Glutamatergic neuron (in vitro differentiated cells): ENCODE results near the gene MAP3K13. TPM values are rescaled to one million over a fixed set of nuclear protein-coding genes. Genes with fewer than 3 reads are reported as not detected.

ENCODE experiments used
- DNase-seq: peaks from one replicate; pipeline ENCODE4 v3.0.0; 2022
- H3K27ac Mint-ChIP-seq: one replicate; pipeline ENCODE4 v1.8.0; 2020; ENCODE audit warnings: mild to moderate bottlenecking, mixed read lengths, inconsistent platforms; ENCODE audit not compliant: unreplicated experiment
- H3K27me3 Mint-ChIP-seq: one replicate; pipeline ENCODE4 v1.8.0; 2020; ENCODE audit warnings: mild to moderate bottlenecking, moderate library complexity, mixed read lengths, inconsistent platforms; ENCODE audit not compliant: unreplicated experiment
- H3K36me3 Mint-ChIP-seq: one replicate; pipeline ENCODE4 v1.8.0; 2020; ENCODE audit warnings: mild to moderate bottlenecking, mixed read lengths, inconsistent platforms; ENCODE audit not compliant: unreplicated experiment
- H3K4me1 Mint-ChIP-seq: one replicate; pipeline ENCODE4 v1.8.0; 2020; ENCODE audit warnings: mild to moderate bottlenecking, low read depth, mixed read lengths, inconsistent platforms; ENCODE audit not compliant: unreplicated experiment
- H3K4me3 Mint-ChIP-seq: one replicate; pipeline ENCODE4 v1.8.0; 2020; ENCODE audit warnings: mild to moderate bottlenecking, mixed read lengths, inconsistent platforms; ENCODE audit not compliant: unreplicated experiment
- H3K9me3 Mint-ChIP-seq: one replicate; pipeline ENCODE4 v1.8.0; 2020; ENCODE audit warnings: mild to moderate bottlenecking, moderate library complexity, mixed read lengths, inconsistent platforms; ENCODE audit not compliant: unreplicated experiment
- CTCF ChIP-seq: fragments of 200-600 bp; sonication (generic); IDR thresholded peaks from one replicate; pipeline ENCODE4 v1.5.0; 2021; ENCODE audit not compliant: partially characterized antibody, unreplicated experiment
- total RNA-seq: library from RNA; stranded (reverse); fragmentation: NEBNext Ultra II Directional; extraction: Animal tissue kit (Norgen Biotek cat#: 25700); gene quantifications from one replicate; pipeline ENCODE4 v1.2.1, GENCODE V29; 2021; ENCODE audit not compliant: unreplicated experiment

Gene MAP3K13
- total RNA-seq, 1 donor from 2014 or later = 110 TPM

DNA sequence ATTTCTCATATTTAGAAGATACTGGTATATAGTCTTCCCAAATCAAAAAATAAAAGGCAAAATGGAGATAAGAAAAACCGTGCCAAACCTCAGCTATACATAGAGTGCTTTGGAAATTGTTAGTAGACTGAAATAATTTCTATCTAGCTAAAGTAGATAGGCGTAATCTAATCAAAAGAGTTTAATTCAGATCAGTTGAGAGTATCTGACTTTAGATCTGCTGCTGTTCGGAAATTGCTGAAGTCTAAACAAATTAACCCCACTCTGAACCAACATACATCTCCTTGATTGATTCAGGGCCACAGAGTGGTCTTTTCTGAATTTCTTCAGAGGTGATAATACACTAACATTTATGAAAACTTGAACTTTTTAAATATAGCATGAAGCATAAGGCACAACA, 40.1 kb downstream of the MAP3K13 start:
- DNase-seq = no peak
- Mint-ChIP-seq H3K4me1 (peaks cover 39% of the 10 kb centered on the region), H3K9me3 (peaks cover 5% of the 10 kb centered on the region), H3K4me3 (peak overlapping the region; percentile 80), H3K27ac (peak overlapping the region; percentile 88), H3K27me3 (peaks cover 2% of the 10 kb centered on the region), H3K36me3 (no peaks in the 10 kb centered on the region)
- no peak for TF ChIP-seq CTCF

DNA sequence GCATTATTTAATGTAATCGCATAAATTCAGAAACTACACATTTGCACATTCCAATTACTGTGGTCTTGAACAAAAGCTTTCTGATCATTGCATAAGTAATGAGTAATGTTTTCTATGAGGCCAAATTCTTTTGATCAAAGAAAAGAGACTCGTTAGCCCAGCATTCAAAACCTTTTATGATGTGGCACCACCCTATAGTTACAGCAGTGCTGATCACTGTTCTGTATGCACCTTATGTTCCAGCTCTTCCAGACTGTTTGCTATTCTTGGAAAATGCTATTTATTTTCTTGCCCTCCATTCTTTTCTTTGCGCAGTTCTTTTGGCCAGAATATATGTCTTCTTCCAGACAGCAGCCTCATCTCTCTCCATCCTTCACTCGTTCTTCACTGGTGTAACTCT, 42.3 kb downstream of the MAP3K13 start:
- H3K27ac Mint-ChIP-seq = peak overlapping the region; percentile 19
- H3K27me3 Mint-ChIP-seq = peaks cover 2% of the 10 kb centered on the region
- H3K4me3 Mint-ChIP-seq = peak overlapping the region; percentile 4
- H3K4me1 Mint-ChIP-seq = peaks cover 45% of the 10 kb centered on the region
- no peak for DNase-seq
- no peak for TF ChIP-seq CTCF
- H3K36me3 Mint-ChIP-seq = no peaks in the 10 kb centered on the region
- H3K9me3 Mint-ChIP-seq = peaks cover 8% of the 10 kb centered on the region

DNA sequence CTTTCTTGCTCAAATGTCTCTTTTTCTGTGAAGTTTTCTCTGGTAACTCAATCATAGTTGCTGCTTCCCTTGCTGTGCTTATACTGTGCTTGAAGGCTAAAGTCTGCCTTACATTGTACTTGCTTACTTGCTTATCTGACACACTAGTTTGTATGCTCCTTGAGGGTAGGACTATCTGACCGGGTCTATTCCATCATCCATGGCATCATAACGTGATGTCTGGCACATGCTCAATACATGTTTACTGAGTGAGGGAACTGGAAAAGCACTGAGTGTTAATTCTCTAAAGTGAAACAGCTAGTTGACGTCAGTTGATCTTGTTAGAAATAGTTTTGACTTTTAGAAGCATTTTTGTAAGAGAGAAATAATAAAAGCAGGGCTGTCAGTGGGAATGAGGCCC, 42.7 kb downstream of the MAP3K13 start:
- Mint-ChIP-seq H3K9me3 (peaks cover 8% of the 10 kb centered on the region), H3K4me3 (peak overlapping the region; percentile 4), H3K36me3 (no peaks in the 10 kb centered on the region), H3K27ac (peak overlapping the region; percentile 19), H3K4me1 (peaks cover 45% of the 10 kb centered on the region), H3K27me3 (peaks cover 2% of the 10 kb centered on the region)
- TF ChIP-seq CTCF = no peak
- no peak for DNase-seq

DNA sequence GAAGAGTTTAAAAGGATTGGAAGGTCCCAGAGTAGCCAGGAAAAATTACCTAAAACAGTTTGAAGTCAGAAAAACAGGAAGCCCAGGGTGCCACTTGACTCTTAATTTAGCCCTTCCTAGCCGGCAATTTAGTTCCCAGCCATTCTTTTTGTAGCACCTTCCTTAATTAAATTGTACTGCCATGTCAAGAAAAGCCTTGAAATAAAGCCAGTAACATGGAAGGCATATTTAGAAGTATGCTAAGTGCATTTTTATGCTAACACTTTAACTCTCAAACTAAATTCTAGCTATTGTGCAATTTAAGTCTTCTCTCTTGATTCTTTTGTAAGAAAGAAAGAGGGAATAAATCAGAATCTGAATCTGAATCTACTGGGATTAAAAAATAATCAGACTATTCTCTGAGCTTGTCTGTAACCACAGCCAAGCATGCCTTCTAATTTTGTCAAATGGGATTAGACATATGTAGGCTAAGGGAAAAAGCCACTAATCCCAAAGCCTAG, 43.2 kb downstream of the MAP3K13 start:
- Mint-ChIP-seq H3K36me3 (no peaks in the 10 kb centered on the region), H3K4me3 (peak overlapping the region; percentile 4), H3K27me3 (peaks cover 2% of the 10 kb centered on the region), H3K27ac (peak overlapping the region; percentile 19), H3K9me3 (peaks cover 9% of the 10 kb centered on the region), H3K4me1 (peaks cover 49% of the 10 kb centered on the region)
- no peak for DNase-seq
- TF ChIP-seq CTCF = no peak

DNA sequence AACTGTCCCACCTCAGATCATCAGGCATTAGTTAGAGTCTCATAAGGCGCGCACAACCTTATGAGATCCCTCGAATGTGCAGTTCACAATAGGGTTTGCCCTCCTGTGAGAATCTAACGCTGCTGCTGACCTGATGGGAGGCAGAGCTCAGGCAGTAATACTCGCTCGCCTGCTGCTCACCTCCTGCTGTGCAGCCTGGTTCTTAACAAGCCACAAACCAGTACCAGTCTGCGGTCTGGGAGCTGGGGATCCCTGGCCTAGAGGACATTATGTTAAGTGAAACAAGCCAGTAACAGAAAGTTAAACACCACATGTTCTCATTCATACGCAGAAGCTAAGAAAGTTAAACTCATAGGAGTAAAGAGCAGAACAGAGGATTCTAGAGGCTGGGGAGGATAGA, 47.0 kb downstream of the MAP3K13 start:
- no peak for TF ChIP-seq CTCF
- Mint-ChIP-seq H3K27ac (peak overlapping the region; percentile 97), H3K36me3 (no peaks in the 10 kb centered on the region), H3K4me1 (peaks cover 37% of the 10 kb centered on the region), H3K9me3 (peaks cover 4% of the 10 kb centered on the region), H3K4me3 (peak overlapping the region; percentile 55), H3K27me3 (no peaks in the 10 kb centered on the region)
- DNase-seq = peak; percentile 55
